ENCODE data around the gene BLID.

DNA sequence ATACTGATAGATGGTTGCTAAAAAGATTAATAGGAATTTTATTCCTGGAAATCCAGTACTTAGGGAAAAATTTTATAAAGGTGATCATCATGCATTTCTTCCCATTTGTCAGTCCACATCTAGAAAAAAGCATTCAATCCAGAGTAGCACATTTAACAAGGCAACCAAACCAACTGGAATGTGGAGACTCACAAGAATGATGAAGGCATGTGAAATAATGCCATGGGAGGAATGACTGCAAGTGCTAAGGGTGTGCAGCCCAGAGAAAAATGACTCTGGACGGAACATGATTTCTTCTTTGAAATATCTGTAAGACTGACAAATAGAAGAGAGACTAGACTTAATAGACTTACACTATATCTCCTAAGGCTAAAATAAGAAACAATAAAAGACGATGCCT, 33.8 kb downstream of the BLID start:
- TF ChIP-seq, protein P1, sequence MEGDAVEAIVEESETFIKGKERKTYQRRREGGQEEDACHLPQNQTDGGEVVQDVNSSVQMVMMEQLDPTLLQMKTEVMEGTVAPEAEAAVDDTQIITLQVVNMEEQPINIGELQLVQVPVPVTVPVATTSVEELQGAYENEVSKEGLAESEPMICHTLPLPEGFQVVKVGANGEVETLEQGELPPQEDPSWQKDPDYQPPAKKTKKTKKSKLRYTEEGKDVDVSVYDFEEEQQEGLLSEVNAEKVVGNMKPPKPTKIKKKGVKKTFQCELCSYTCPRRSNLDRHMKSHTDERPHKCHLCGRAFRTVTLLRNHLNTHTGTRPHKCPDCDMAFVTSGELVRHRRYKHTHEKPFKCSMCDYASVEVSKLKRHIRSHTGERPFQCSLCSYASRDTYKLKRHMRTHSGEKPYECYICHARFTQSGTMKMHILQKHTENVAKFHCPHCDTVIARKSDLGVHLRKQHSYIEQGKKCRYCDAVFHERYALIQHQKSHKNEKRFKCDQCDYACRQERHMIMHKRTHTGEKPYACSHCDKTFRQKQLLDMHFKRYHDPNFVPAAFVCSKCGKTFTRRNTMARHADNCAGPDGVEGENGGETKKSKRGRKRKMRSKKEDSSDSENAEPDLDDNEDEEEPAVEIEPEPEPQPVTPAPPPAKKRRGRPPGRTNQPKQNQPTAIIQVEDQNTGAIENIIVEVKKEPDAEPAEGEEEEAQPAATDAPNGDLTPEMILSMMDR (conservative IDR thresholded peaks at IDR 0.05): no peak
- no peak for TF ChIP-seq EZH2 (IDR thresholded peaks at IDR 0.05; ENCODE audit: low read depth)

Measured in PC-9 (cell line).